Measurements from ENCODE around the gene ZNF428.

- TF ChIP-seq, protein P1, sequence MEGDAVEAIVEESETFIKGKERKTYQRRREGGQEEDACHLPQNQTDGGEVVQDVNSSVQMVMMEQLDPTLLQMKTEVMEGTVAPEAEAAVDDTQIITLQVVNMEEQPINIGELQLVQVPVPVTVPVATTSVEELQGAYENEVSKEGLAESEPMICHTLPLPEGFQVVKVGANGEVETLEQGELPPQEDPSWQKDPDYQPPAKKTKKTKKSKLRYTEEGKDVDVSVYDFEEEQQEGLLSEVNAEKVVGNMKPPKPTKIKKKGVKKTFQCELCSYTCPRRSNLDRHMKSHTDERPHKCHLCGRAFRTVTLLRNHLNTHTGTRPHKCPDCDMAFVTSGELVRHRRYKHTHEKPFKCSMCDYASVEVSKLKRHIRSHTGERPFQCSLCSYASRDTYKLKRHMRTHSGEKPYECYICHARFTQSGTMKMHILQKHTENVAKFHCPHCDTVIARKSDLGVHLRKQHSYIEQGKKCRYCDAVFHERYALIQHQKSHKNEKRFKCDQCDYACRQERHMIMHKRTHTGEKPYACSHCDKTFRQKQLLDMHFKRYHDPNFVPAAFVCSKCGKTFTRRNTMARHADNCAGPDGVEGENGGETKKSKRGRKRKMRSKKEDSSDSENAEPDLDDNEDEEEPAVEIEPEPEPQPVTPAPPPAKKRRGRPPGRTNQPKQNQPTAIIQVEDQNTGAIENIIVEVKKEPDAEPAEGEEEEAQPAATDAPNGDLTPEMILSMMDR (conservative IDR thresholded peaks at IDR 0.05 in 1 of 2, IDR thresholded peaks at IDR 0.05 in 1 of 2; ENCODE audit: extremely low read depth in 1 of 2, insufficient read depth in 1 of 2, low read depth in 1 of 2, low read length in 2 of 2) = no peak
- TF ChIP-seq EZH2 (IDR thresholded peaks at IDR 0.05; ENCODE audit: borderline replicate concordance, low read length) = no peak
Measured at GRCh38 chr19:43595999-43596841, 23.2 kb downstream of the ZNF428 start, which contains the start of the genes IRGQ and ZNF576.

Data from mammary epithelial cell (primary cell).